ENCODE measurements around the gene MYRIP. TPM values are rescaled to one million over a fixed set of nuclear protein-coding genes. Genes with fewer than 3 reads are reported as not detected.
"Not testable (repeated sequence)": the region's sequence is repeated elsewhere in the genome, so short reads cannot be mapped to it uniquely, and the experiment has no call there.

Gene MYRIP
- total and polyA plus RNA-seq, 8 donors: 1.4 to 11.2 (median 7.8) TPM

DNA sequence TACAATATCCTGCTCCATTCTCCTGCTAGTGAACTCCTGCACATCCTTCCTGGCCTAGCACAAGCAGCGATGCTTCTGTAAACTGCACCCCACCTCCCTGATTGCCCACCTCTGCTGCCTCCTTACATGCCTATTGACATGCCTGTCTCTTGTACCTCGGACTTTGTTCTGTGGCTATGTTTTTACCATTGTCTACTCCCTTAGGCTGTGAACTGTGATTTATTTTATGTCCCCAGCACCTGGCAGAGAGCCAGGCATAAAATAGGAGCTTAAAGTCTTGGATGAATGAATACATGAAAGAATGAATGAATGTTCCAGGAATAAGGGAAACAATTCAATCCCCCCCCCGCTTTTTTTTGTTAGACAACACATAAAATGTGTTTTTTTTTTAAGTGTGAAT lies 210.0 kb downstream of the MYRIP start:
- Histone ChIP-seq H3K27me3 (no peaks in the 10 kb centered on the region), H3K27ac (no peak overlapping the region), H3K36me3 (no peaks in the 10 kb centered on the region), H3K4me1 (no peaks in the 10 kb centered on the region), H3K9me3 (no peaks in the 10 kb centered on the region), H3K4me3 (no peak overlapping the region)
- no peak for FAIRE-seq
- WGBS, 2 donors: 81 to 83% methylated on average over 3 of the region's 3 CpGs
- no peak for DNase-seq
- ATAC-seq: no peak
- intact Hi-C loops (cut with DNase I): no loop called here
- TF ChIP-seq, protein P1, sequence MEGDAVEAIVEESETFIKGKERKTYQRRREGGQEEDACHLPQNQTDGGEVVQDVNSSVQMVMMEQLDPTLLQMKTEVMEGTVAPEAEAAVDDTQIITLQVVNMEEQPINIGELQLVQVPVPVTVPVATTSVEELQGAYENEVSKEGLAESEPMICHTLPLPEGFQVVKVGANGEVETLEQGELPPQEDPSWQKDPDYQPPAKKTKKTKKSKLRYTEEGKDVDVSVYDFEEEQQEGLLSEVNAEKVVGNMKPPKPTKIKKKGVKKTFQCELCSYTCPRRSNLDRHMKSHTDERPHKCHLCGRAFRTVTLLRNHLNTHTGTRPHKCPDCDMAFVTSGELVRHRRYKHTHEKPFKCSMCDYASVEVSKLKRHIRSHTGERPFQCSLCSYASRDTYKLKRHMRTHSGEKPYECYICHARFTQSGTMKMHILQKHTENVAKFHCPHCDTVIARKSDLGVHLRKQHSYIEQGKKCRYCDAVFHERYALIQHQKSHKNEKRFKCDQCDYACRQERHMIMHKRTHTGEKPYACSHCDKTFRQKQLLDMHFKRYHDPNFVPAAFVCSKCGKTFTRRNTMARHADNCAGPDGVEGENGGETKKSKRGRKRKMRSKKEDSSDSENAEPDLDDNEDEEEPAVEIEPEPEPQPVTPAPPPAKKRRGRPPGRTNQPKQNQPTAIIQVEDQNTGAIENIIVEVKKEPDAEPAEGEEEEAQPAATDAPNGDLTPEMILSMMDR (IDR thresholded peaks at IDR 0.05): no peak

DNA sequence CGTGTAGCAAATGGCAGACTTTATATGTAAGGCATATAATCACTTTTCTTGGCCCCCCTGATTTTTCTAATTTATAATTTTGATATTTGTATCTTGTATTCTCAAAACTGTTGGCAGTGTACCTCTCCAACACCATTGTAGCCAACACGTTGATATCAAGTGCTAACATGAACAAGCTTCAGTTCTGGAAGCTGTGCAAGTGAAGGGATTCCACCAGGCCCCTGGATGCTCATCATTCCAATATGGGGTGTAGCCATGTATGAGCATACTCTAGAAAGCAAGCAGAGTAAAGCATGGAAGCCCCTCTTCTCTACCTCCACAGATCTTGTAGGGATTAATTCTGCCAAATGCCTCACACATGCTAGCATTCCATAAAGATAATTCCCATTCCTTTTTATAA lies 211.3 kb downstream of the MYRIP start:
- no peak for ATAC-seq
- H3K36me3 ChIP-seq: no peaks in the 10 kb centered on the region
- FAIRE-seq: no peak
- no peak for DNase-seq
- no peak overlapping the region for H3K27ac ChIP-seq
- no peaks in the 10 kb centered on the region for H3K27me3 ChIP-seq
- H3K4me3 ChIP-seq: no peak overlapping the region
- TF ChIP-seq, protein P1 (IDR thresholded peaks at IDR 0.05): no peak
- 70 to 91% methylated on average over 2 of the region's 2 CpGs for WGBS, 2 donors
- H3K4me1 ChIP-seq: no peaks in the 10 kb centered on the region
- H3K9me3 ChIP-seq: no peaks in the 10 kb centered on the region
- intact Hi-C loops (cut with DNase I): no loop called here

DNA sequence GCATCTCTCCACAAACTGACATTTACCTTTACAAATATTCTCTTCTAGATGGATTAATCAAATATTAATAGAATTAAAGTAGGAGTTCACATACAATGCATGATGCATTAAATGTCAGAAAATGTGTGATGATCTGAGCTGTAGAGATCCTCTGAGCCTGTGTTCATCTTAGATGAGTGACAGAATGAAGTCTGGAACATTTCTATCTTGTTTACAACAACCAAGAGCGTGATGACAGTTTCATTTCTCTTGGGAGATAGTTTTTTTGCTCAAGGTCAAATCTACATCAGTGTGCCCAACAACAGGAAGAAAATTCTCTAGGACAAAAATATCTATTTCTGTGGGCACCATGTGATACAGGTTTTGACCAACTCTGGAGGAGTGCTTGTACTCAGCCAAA lies 211.9 kb downstream of the MYRIP start:
- no peak for FAIRE-seq
- Histone ChIP-seq H3K36me3 (no peaks in the 10 kb centered on the region), H3K27me3 (no peaks in the 10 kb centered on the region), H3K4me1 (no peaks in the 10 kb centered on the region), H3K9me3 (no peaks in the 10 kb centered on the region), H3K4me3 (no peak overlapping the region), H3K27ac (no peak overlapping the region)
- 58 to 62% methylated on average over 1 of the region's 1 CpG for WGBS, 2 donors
- ATAC-seq: no peak
- intact Hi-C loops (cut with DNase I): no loop called here
- TF ChIP-seq, protein P1 (IDR thresholded peaks at IDR 0.05): no peak
- DNase-seq: no peak

DNA sequence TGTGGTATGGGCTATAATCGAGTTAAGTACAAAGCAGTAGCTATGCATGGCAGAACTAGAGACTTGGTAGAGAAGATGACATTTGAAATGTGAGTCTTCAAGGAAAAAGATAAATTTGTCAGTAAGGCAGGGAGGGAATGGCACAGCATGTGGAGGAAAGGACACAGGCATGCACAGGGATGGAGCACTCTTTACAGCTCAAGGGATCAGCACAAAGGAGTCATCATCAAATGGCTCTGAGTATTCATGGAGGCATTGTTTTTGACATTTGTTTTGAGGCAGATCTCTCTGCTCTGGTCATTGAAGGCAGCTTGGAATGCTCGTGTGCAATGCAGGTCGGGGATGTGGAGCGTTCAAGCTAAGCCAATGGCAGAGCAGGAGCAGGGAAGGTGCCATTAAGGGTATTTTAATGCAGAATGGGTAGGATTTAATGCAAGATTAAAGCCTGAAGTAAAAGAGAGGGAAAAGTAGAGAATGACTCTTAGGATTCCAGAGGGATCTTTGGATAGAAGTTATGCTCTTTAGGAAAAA lies 213.0 kb downstream of the MYRIP start:
- WGBS, 2 donors: 86 to 90% methylated on average over 4 of the region's 4 CpGs
- H3K27me3 ChIP-seq: no peaks in the 10 kb centered on the region
- DNase-seq (no peak), ATAC-seq (no peak), FAIRE-seq (no peak)
- TF ChIP-seq, protein P1 (IDR thresholded peaks at IDR 0.05): no peak
- H3K4me1 ChIP-seq: no peaks in the 10 kb centered on the region
- H3K9me3 ChIP-seq: no peaks in the 10 kb centered on the region
- no peak overlapping the region for H3K27ac ChIP-seq
- no peak overlapping the region for H3K4me3 ChIP-seq
- intact Hi-C loops (cut with DNase I): no loop called here
- H3K36me3 ChIP-seq: no peaks in the 10 kb centered on the region

DNA sequence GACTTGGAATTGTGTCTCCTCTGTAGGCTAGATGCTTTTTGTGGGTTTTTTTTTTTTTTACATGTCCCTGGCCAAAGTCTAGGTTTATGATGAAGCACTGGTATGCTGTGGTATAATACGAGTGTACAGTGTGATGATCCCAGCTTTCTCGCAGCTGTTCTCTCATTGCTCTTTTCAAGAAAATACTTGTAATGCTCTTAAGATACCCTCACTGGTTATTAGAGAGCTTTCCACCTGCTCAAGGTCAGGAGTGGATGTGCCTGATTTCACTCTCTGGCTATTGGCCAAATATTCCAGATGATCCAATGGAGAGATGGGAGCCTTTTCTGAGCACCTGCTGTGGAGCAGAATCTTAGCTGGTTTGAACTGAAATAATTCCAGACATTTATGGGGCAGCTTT lies 215.1 kb downstream of the MYRIP start:
- ATAC-seq (no peak), FAIRE-seq (no peak), DNase-seq (no peak)
- intact Hi-C loops (cut with DNase I): no loop called here
- Histone ChIP-seq H3K27me3 (no peaks in the 10 kb centered on the region), H3K9me3 (no peaks in the 10 kb centered on the region), H3K36me3 (no peaks in the 10 kb centered on the region), H3K27ac (no peak overlapping the region), H3K4me1 (no peaks in the 10 kb centered on the region), H3K4me3 (no peak overlapping the region)
- TF ChIP-seq, protein P1 (IDR thresholded peaks at IDR 0.05): no peak
- WGBS, 2 donors: 90 to 96% methylated on average over 2 of the region's 2 CpGs

DNA sequence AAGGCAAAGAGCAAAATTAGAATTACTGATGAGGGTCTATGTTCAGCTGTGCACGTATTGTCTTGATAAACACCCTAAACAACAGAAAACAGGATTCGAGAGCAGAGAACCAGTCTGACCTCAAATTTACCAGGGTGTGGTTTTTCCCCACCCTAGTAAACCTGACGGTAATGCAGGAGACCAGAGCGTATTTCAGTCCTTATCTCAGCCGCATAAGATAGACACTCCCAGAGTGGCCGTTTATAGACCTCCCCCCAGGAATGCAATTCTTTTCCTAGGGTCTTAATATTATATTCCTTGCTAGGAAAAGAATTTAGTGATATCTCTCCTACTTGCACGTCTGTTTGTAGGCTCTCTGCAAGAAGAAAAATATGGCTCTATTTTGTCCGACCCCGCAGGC lies 216.5 kb downstream of the MYRIP start:
- 92 to 94% methylated on average over 9 of the region's 9 CpGs for WGBS, 2 donors
- H3K27me3 ChIP-seq; H3K27ac ChIP-seq; DNase-seq; ATAC-seq; H3K9me3 ChIP-seq; intact Hi-C loops (cut with DNase I); H3K36me3 ChIP-seq; H3K4me1 ChIP-seq; FAIRE-seq; H3K4me3 ChIP-seq: not testable (repeated sequence)

Data from pancreas (tissue), 10 donors.